ENCODE results near the gene SPECC1. TPM values are rescaled to one million over a fixed set of nuclear protein-coding genes. Genes with fewer than 3 reads are reported as not detected.
A peak's percentile ranks its signal among the peaks of the same experiment; 100 is the strongest.
"Not testable (repeated sequence)": the region's sequence is repeated elsewhere in the genome, so short reads cannot be mapped to it uniquely, and the experiment has no call there.

The SPECC1 gene
- total RNA-seq, 1 donor from 2014 or later, result 93.1 TPM

DNA sequence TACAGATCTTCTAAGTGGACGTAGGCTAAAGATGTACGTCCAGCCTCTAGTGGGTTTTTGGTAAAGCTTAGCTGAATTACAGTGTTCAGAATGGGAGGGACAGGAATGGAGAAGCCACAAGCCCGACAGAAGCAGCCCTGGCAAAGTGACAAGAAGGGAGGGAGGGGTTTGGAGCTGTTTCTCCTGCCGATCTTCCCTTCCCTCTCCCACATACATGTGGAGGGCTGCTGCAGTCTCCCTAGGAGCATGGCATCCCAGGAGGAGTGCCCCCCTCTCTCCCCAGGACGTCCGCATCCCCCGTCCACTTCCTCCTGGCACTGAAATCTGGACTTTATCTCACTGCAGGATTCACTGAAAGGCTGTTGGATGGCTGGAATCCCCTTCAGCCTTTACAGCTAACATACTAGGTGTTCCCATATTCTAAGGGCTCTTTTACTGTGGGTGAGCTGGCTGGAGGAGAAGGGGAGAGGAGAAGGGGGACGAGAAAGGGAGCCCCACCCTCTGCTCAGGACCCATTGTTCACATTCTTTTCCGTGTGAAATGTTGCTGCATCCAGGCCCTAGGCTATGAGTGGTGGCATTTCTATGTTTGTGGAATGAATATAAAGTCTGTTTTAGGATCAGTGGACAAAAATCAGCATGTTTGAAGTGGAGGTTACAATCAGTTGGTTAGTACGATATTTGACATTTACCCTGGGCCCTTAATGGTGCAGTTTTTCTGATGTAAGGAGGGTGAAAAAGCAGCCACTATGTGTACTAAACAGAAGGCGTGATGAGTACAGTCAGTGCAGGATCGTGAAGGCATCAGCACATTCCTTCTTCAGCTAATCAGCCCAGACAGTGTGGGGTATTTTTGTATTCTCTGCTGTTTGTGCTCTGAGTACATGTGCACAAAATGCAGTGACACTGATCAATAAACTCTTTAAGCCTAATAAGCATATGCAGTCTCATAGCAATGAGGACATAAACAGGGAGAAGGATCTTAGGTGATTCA is 94.6 kb downstream of the SPECC1 start:
- Histone ChIP-seq H4K20me1 (ENCODE audit: low read depth) (no peaks in the 10 kb centered on the region), H3K27ac (no peak overlapping the region), H3K4me3 (no peak overlapping the region), H3K79me2 (ENCODE audit: low read depth) (no peaks in the 10 kb centered on the region), H2AFZ (replicated peaks) (peak overlapping the region; percentile 53), H3K9ac (no peak overlapping the region), H3K4me1 (peaks cover 13% of the 10 kb centered on the region), H3K4me2 (no peak overlapping the region), H3K9me3 (ENCODE audit: low read depth) (no peaks in the 10 kb centered on the region), H3K36me3 (no peaks in the 10 kb centered on the region), H3K27me3 (no peaks in the 10 kb centered on the region), H3F3A (ENCODE audit: low read depth) (no peaks in the 10 kb centered on the region)
- Mint-ChIP-seq H3K4me3 (no peak overlapping the region), H3K4me1 (peaks cover 15% of the 10 kb centered on the region), H3K9me3 (no peaks in the 10 kb centered on the region), H3K27me3 (ENCODE audit: insufficient read depth, low read depth) (peaks cover 2% of the 10 kb centered on the region), H3K36me3 (no peaks in the 10 kb centered on the region), H3K27ac (no peak overlapping the region)
- no peak for TF ChIP-seq EZH2 (IDR thresholded peaks at IDR 0.05)
- TF ChIP-seq, protein P1, sequence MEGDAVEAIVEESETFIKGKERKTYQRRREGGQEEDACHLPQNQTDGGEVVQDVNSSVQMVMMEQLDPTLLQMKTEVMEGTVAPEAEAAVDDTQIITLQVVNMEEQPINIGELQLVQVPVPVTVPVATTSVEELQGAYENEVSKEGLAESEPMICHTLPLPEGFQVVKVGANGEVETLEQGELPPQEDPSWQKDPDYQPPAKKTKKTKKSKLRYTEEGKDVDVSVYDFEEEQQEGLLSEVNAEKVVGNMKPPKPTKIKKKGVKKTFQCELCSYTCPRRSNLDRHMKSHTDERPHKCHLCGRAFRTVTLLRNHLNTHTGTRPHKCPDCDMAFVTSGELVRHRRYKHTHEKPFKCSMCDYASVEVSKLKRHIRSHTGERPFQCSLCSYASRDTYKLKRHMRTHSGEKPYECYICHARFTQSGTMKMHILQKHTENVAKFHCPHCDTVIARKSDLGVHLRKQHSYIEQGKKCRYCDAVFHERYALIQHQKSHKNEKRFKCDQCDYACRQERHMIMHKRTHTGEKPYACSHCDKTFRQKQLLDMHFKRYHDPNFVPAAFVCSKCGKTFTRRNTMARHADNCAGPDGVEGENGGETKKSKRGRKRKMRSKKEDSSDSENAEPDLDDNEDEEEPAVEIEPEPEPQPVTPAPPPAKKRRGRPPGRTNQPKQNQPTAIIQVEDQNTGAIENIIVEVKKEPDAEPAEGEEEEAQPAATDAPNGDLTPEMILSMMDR (IDR thresholded peaks at IDR 0.05), result no peak
- no peak for TF ChIP-seq EZH2phosphoT487 (IDR thresholded peaks at IDR 0.05)
- DNase-seq (ENCODE audit: low spot score), result no peak

DNA sequence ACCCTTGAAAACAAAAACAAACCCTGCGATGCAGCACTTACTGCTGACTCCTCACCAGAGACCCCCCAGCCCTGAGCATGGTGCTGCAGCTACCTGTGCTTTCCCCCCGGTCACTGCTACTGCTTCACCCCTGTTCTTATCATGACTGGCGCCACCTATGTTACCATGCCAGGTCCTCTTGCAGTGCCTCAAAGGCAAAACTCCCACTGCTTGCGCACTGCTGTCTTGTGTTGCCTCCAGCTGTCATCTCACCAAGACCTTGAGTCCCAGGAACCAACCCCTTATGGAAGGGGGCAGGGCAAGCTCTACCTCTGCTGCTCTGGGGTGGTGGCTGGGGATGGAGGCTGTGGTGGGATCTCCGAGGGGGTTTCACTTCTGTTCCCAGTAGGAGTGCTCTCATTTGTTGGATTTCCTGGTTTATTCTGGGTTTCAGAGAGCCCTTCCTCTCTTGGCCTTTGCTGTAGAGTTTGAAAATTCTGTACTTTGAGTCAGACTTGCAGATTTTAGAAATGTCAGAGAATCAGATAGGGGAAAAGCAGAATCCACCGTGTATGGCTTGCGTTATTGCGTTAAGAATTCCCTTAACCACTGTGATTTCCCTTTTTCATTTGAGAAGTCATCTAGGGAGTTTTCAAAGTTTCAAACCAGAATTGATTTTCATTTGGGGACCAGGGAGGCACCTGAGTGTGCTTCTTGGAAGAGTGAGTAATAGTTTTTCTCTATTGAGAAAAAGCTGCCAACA is 96.6 kb downstream of the SPECC1 start:
- Histone ChIP-seq H3K4me2 (no peak overlapping the region), H3K79me2 (ENCODE audit: low read depth) (no peaks in the 10 kb centered on the region), H3K9ac (no peak overlapping the region), H3K27me3 (no peaks in the 10 kb centered on the region), H3K4me3 (no peak overlapping the region), H3K27ac (no peak overlapping the region), H3K9me3 (ENCODE audit: low read depth) (no peaks in the 10 kb centered on the region), H2AFZ (replicated peaks) (no peak overlapping the region), H3K36me3 (no peaks in the 10 kb centered on the region), H4K20me1 (ENCODE audit: low read depth) (no peaks in the 10 kb centered on the region), H3K4me1 (peaks cover 13% of the 10 kb centered on the region), H3F3A (ENCODE audit: low read depth) (no peaks in the 10 kb centered on the region)
- Mint-ChIP-seq H3K4me3 (no peak overlapping the region), H3K9me3 (peaks cover under 1% of the 10 kb centered on the region), H3K36me3 (no peaks in the 10 kb centered on the region), H3K27me3 (ENCODE audit: insufficient read depth, low read depth) (peaks cover 4% of the 10 kb centered on the region), H3K4me1 (peaks cover 15% of the 10 kb centered on the region), H3K27ac (no peak overlapping the region)
- TF ChIP-seq, protein P1 (IDR thresholded peaks at IDR 0.05), result no peak
- no peak for TF ChIP-seq EZH2 (IDR thresholded peaks at IDR 0.05)
- TF ChIP-seq EZH2phosphoT487 (IDR thresholded peaks at IDR 0.05), result no peak
- DNase-seq (ENCODE audit: low spot score), result no peak

DNA sequence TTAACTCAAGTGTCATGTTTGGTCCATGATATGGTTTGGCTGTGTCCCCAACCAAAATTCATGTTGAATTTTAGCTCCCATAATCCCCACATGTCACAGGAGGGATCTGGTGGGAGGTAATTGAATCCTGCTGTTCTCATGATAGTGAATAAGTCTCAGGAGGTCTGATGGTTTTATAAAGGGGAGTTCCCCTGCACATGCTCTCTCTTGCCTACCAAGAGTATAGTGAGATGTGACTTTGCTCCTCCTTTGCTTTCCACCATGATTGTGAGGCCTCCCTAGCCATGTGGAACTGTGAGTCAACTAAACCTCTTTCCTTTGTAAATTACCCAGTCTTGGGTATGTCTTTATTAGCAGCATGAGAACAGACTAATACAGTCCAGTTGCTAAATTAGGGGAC is 97.3 kb downstream of the SPECC1 start:
- H3K27me3 ChIP-seq; H3K9me3 Mint-ChIP-seq; H3K27ac Mint-ChIP-seq; H2AFZ ChIP-seq (replicated peaks); H3K79me2 ChIP-seq (ENCODE audit: low read depth); H3K9ac ChIP-seq; H3K27me3 Mint-ChIP-seq (ENCODE audit: insufficient read depth, low read depth); H3K4me3 ChIP-seq; H3K4me2 ChIP-seq; H3K36me3 ChIP-seq; H3K27ac ChIP-seq; H3K9me3 ChIP-seq (ENCODE audit: low read depth); H4K20me1 ChIP-seq (ENCODE audit: low read depth); H3K36me3 Mint-ChIP-seq; H3F3A ChIP-seq (ENCODE audit: low read depth); DNase-seq (ENCODE audit: low spot score); H3K4me3 Mint-ChIP-seq: not testable (repeated sequence)
- peaks cover 15% of the 10 kb centered on the region for H3K4me1 Mint-ChIP-seq
- H3K4me1 ChIP-seq, result peaks cover 13% of the 10 kb centered on the region
